22Rv1 (cell line): ENCODE measurements around the gene TEAD3.

Experiments
- H3K27ac ChIP-seq: fragments of 450-650 bp; 2 replicates; pipeline ENCODE4 v1.5.1; 2017
- ZFX ChIP-seq: fragments of 450-650 bp; IDR thresholded peaks from 2 replicates; pipeline ENCODE4 v1.6.1; 2017; ENCODE audit warnings: antibody characterized with exemption, borderline replicate concordance
- TF ChIP-seq, protein P1 (sequence below): fragments of 450-650 bp; IDR thresholded peaks from 2 replicates; pipeline ENCODE4 v1.5.1; 2017; ENCODE audit warnings: mild to moderate bottlenecking

Gene TEAD3

DNA sequence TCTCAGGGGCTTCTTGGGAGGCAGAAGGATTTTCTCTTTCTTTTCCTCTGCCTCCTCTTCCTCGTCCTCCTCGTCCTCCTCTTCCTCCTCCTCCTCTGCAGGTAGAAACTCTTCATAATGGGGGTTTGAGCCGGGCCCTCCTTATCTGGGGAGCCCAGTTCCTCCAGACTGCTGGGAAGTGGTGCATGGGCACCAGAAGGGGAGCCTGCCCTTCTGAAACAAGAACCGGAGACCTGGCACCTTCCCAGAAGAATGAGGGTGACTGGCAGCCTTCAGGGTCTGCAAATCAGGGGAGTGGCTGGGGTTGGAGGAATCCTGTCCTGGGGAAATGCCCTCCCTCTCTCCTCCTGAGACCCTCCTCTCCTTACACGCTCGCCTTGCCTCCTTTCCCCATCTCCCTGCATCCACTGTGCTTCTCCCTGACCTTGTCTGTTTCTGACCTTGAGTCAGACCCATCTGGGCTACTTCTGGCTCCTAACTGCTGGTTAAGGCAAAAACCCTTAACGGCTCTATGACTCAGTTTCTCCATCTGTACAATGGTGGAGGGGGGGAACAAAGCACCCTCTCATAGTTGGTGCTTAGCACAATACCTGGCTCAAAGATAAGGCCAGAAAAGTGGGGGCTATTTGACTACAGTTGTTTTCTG lies 14.2 kb upstream of the TEAD3 start:
- TF ChIP-seq, protein P1, sequence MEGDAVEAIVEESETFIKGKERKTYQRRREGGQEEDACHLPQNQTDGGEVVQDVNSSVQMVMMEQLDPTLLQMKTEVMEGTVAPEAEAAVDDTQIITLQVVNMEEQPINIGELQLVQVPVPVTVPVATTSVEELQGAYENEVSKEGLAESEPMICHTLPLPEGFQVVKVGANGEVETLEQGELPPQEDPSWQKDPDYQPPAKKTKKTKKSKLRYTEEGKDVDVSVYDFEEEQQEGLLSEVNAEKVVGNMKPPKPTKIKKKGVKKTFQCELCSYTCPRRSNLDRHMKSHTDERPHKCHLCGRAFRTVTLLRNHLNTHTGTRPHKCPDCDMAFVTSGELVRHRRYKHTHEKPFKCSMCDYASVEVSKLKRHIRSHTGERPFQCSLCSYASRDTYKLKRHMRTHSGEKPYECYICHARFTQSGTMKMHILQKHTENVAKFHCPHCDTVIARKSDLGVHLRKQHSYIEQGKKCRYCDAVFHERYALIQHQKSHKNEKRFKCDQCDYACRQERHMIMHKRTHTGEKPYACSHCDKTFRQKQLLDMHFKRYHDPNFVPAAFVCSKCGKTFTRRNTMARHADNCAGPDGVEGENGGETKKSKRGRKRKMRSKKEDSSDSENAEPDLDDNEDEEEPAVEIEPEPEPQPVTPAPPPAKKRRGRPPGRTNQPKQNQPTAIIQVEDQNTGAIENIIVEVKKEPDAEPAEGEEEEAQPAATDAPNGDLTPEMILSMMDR = no peak
- TF ChIP-seq ZFX = no peak
- H3K27ac ChIP-seq = no peak overlapping the region

- TF ChIP-seq ZFX = no peak
- TF ChIP-seq, protein P1 = no peak
- H3K27ac ChIP-seq = no peak overlapping the region
Measured at GRCh38 chr6:35508542-35508941, 11.7 kb upstream of the TEAD3 start.

DNA sequence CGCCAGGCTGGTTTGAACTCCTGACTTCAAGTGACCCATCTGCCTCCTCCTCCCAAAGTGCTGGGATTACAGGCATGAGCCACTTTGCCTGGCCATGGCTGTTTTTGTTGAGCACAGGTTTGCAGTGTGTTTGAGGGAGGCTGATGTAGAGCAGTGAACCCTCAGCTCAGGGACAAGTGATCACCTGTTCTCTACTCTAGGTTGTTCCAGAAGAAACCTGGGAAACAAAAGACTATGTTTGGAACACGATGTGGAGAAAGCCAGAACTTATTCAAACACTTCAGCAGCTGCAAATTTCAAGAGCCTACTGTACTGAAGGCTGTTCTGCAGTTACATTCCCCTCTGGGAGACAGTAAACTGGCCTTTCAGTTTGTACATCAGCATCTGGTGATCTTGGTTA lies 11.1 kb upstream of the TEAD3 start:
- TF ChIP-seq ZFX = no peak
- TF ChIP-seq, protein P1 = no peak
- no peak overlapping the region for H3K27ac ChIP-seq

DNA sequence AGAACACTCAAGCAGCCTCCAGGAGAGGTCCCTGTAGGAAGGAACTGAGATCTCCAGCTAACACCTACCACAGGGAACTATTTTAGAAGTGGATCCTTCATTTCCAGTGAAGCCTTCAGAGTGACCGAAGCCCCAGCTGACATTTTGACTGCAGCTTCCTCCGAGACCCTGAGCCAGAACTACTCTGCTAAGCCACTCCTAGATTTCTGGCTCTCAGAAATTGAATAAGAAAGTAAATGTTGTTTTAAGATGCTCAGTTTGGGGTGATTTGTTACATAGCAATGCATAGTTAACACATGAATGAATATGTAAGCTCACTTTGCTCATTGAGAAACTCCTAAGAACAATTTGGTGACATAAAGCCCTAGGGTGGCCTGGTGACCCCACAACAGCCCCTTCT lies 10.3 kb upstream of the TEAD3 start:
- no peak overlapping the region for H3K27ac ChIP-seq
- TF ChIP-seq ZFX = no peak
- TF ChIP-seq, protein P1 = no peak

DNA sequence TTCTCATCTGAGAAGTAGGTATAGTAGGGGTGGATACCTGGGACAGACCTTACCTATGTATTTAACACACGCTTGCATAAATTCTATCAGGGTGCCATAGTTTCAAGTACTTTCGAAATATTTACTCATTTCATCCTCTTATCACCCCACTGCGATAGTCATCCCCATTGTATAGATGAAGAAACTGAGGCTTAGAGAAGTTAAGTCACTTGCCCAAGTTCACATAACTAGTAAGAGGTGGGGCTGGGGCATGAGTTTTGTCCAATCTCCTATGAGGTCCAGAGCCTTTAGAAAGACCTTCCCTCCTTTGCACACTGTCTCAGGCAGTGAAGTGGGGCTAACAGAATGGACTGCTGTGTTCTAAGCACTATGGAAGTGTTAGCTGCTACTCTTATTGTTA lies 9.7 kb upstream of the TEAD3 start:
- H3K27ac ChIP-seq = no peak overlapping the region
- TF ChIP-seq ZFX = no peak
- TF ChIP-seq, protein P1 = no peak

DNA sequence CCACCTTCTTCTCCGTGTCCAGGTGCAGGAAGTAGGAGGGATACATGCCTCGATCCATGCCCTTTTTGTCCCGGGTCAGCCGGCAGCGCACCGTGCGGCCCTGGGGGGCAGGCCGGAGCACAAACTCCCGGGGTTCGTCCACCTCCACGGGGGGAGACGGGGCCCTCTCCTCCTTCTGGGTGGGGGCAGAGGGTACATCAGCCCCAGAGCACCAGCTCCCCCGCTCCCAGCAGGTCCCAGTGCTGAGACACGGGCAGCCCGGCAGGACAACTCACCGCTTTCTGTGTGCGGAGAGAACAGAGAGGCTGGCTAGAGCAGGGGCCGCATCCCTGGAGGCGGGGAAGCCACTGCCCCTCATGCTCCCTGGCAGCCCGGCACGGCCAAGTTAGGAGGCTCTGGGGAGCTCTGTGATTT lies 9.1 kb upstream of the TEAD3 start:
- H3K27ac ChIP-seq = no peak overlapping the region
- TF ChIP-seq ZFX = no peak
- TF ChIP-seq, protein P1 = no peak

GRCh38 chr6:35503534-35503933 lies 6.7 kb upstream of the TEAD3 start:
- no peak overlapping the region for H3K27ac ChIP-seq
- no peak for TF ChIP-seq ZFX
- TF ChIP-seq, protein P1 = no peak
